Measurements from ENCODE around the gene POLR3H. TPM values are rescaled to one million over a fixed set of nuclear protein-coding genes. Genes with fewer than 3 reads are reported as not detected.

Gene POLR3H, protein sequence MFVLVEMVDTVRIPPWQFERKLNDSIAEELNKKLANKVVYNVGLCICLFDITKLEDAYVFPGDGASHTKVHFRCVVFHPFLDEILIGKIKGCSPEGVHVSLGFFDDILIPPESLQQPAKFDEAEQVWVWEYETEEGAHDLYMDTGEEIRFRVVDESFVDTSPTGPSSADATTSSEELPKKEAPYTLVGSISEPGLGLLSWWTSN
- total RNA-seq (2022; extraction: Qiagen RNA extraction): 26.4 to 44.3 TPM (median 36.6 TPM) in 5 replicates

GRCh38 chr22:41543854-41544670 lies at the start of gene POLR3H:
TSS of gene POLR3H (minus strand) at chr22:41544470. CDS start at chr22:41544101, 369 bp downstream.

GRCh38 chr22:41589391-41590241 lies 45.3 kb upstream of the POLR3H start, which contains the start of gene PMM1:
TSS of gene PMM1 (minus strand) at chr22:41589840. CDS start at chr22:41589805, 35 bp downstream.

Other genes starting within 250 kb of the POLR3H start
- 16.3 to 26.5 TPM (median 25.6 TPM) in 5 replicates for gene ZC3H7B, start 242.9 kb downstream of the POLR3H start, total RNA-seq (2022; extraction: Qiagen RNA extraction)
- gene TEF, start 162.5 kb downstream of the POLR3H start, total RNA-seq (2022; extraction: Qiagen RNA extraction): 0.88 to 1.4 TPM (median 1.0 TPM) in 5 replicates
- 20.3 to 30.6 TPM (median 27.0 TPM) in 5 replicates for gene TOB2, start 97.7 kb downstream of the POLR3H start, total RNA-seq (2022; extraction: Qiagen RNA extraction)
- gene PHF5A, start 75.8 kb downstream of the POLR3H start, total RNA-seq (2022; extraction: Qiagen RNA extraction): 56.9 to 71.4 TPM (median 60.5 TPM) in 5 replicates
- 41.9 to 52.9 TPM (median 51.8 TPM) in 5 replicates for gene ACO2, start 75.4 kb downstream of the POLR3H start, total RNA-seq (2022; extraction: Qiagen RNA extraction)
- gene CSDC2, start 16.5 kb upstream of the POLR3H start, total RNA-seq (2022; extraction: Qiagen RNA extraction): 1.9 to 2.4 TPM (median 2.3 TPM) in 5 replicates
- gene PMM1, start 45.4 kb upstream of the POLR3H start, total RNA-seq (2022; extraction: Qiagen RNA extraction): 25.3 to 26.9 TPM (median 25.9 TPM) in 5 replicates
- 15.1 to 17.5 TPM (median 17.2 TPM) in 5 replicates for gene DESI1, start 76.6 kb upstream of the POLR3H start, total RNA-seq (2022; extraction: Qiagen RNA extraction)
- 284 to 351 TPM (median 305 TPM) in 5 replicates for gene XRCC6, start 76.8 kb upstream of the POLR3H start, total RNA-seq (2022; extraction: Qiagen RNA extraction)
- gene SNU13, start 144.4 kb upstream of the POLR3H start, total RNA-seq (2022; extraction: Qiagen RNA extraction): 116 to 185 TPM (median 153 TPM) in 5 replicates
- gene MEI1, start 155.0 kb upstream of the POLR3H start, total RNA-seq (2022; extraction: Qiagen RNA extraction): 0.15 TPM in 1 of 5 replicates, not detected in the others

Measured in A549 treated with dexamethasone at 1 μM for 4 hours (cell line).